ENCODE results near the gene RIN3.

RIN3 gene

DNA sequence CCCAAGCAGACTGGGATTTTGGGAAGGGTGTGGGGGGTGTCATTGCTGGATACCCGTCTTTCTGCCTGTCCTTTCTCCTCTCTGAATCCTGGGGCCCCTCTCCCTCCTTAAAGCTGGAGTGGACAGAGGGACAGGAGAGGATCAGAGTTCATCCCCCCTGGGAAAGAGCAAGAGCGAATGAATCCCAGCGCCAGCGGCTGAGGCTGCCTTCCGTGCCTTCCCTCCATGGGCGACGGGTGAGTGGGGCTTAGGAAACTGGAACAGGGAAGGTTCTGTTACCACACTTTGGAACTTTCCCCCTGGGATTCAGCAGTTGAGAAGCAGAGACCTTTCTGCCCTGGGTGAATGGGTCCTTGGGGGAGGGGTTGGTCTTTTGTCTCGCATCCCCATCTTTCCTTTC is 16.2 kb upstream of the RIN3 start:
- no peak overlapping the region for H3K4me3 ChIP-seq (ENCODE audit: low read depth, low read length)
- no peaks in the 10 kb centered on the region for H3K9me3 ChIP-seq (ENCODE audit: control insufficient read depth, insufficient read depth, low read length)
- no peaks in the 10 kb centered on the region; the same call in 1 of the 2 replicates for H3K4me1 ChIP-seq (ENCODE audit: control insufficient read depth, insufficient read depth, low read length)
- no peak overlapping the region for H3K9ac ChIP-seq (ENCODE audit: low read depth, low read length)
- no peaks in the 10 kb centered on the region for H3K36me3 ChIP-seq (ENCODE audit: control insufficient read depth, insufficient read depth, low read length)
- no peak overlapping the region for H3K27ac ChIP-seq (ENCODE audit: low read depth, low read length)
- H3K27me3 ChIP-seq (ENCODE audit: control insufficient read depth, insufficient read depth, low read length) = no peaks in the 10 kb centered on the region

DNA sequence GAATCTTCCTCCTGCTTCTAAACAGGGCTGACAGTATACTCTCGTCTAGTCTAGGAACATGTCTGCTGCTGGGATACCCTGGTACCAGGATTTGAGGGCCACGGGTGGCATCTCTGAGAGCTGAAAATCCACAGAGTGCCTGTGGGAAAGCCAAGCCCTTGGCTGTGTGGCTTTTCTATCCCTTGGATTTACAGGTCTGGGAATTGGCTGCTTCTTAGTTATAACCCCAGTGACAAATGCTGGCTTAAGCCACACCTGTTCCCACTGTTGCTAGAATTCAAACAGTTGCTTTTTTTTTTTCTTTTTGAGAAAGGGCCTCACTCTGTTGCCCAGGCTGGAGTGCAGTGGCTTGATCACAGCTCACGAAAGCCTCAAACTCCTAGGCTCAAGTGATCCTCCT is 14.3 kb upstream of the RIN3 start:
- no peaks in the 10 kb centered on the region for H3K9me3 ChIP-seq (ENCODE audit: control insufficient read depth, insufficient read depth, low read length)
- H3K27ac ChIP-seq (ENCODE audit: low read depth, low read length) = no peak overlapping the region
- no peak overlapping the region for H3K4me3 ChIP-seq (ENCODE audit: low read depth, low read length)
- no peak overlapping the region for H3K9ac ChIP-seq (ENCODE audit: low read depth, low read length)
- no peaks in the 10 kb centered on the region; the same call in 1 of the 2 replicates for H3K4me1 ChIP-seq (ENCODE audit: control insufficient read depth, insufficient read depth, low read length)
- H3K27me3 ChIP-seq (ENCODE audit: control insufficient read depth, insufficient read depth, low read length) = no peaks in the 10 kb centered on the region
- no peaks in the 10 kb centered on the region for H3K36me3 ChIP-seq (ENCODE audit: control insufficient read depth, insufficient read depth, low read length)

DNA sequence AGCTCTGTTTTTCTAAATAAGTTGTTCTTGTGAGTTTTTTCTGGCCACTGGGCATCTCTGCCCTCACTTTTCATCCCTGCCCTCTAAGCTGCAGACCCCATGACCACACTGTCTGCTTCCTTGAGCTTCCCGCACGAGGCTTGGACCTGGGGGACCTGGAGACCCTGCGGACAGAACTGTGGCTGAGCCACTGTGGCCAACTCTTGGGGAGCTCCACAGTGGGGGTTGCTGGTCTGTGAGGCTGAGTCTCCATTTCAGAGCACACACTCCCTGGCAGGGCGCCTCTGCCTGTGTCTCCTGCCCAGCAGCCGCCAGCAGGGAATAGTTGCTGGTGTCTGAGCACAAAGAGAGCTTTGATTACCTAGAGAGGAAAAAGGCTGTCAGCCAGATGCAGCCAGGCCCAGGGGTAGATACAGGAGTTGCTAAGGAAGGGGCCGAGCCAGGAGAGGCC is 13.1 kb upstream of the RIN3 start:
- H3K36me3 ChIP-seq (ENCODE audit: control insufficient read depth, insufficient read depth, low read length) = no peaks in the 10 kb centered on the region
- H3K9ac ChIP-seq (ENCODE audit: low read depth, low read length) = no peak overlapping the region
- no peaks in the 10 kb centered on the region; the same call in 1 of the 2 replicates for H3K4me1 ChIP-seq (ENCODE audit: control insufficient read depth, insufficient read depth, low read length)

DNA sequence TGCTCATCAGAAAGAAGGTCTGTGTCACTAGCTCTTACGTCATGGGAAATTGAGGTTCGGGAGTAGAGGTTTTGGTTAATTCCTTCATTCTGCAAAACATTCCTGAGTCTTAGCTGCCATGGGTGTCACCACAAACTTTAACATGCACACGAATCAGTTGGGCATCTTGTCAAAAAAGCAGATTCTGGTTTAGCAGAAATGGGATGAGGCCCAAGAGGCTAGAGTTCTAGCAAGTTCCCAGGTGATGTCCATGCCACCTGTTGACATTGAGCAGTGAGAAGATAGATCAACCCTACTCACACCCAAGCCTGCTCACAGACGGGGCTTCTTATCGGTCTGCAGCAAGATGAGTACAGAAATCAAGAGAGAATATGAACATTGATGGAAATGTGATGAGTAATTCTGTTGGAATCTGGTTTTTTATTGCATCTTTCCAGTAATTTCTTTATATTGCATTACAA is 11.7 kb upstream of the RIN3 start:
- H3K27ac ChIP-seq (ENCODE audit: low read depth, low read length) = no peak overlapping the region
- H3K27me3 ChIP-seq (ENCODE audit: control insufficient read depth, insufficient read depth, low read length) = no peaks in the 10 kb centered on the region
- H3K9me3 ChIP-seq (ENCODE audit: control insufficient read depth, insufficient read depth, low read length) = no peaks in the 10 kb centered on the region
- H3K9ac ChIP-seq (ENCODE audit: low read depth, low read length) = no peak overlapping the region
- H3K4me1 ChIP-seq (ENCODE audit: control insufficient read depth, insufficient read depth, low read length) = no peaks in the 10 kb centered on the region; the same call in 1 of the 2 replicates
- no peak overlapping the region for H3K4me3 ChIP-seq (ENCODE audit: low read depth, low read length)
- no peaks in the 10 kb centered on the region for H3K36me3 ChIP-seq (ENCODE audit: control insufficient read depth, insufficient read depth, low read length)

More for the DNA sequence above, 13.1 kb upstream of the RIN3 start:
- Histone ChIP-seq H3K4me3 (ENCODE audit: low read depth, low read length) (no peak overlapping the region), H3K27ac (ENCODE audit: low read depth, low read length) (no peak overlapping the region), H3K27me3 (ENCODE audit: control insufficient read depth, insufficient read depth, low read length) (no peaks in the 10 kb centered on the region), H3K9me3 (ENCODE audit: control insufficient read depth, insufficient read depth, low read length) (no peaks in the 10 kb centered on the region)

DNA sequence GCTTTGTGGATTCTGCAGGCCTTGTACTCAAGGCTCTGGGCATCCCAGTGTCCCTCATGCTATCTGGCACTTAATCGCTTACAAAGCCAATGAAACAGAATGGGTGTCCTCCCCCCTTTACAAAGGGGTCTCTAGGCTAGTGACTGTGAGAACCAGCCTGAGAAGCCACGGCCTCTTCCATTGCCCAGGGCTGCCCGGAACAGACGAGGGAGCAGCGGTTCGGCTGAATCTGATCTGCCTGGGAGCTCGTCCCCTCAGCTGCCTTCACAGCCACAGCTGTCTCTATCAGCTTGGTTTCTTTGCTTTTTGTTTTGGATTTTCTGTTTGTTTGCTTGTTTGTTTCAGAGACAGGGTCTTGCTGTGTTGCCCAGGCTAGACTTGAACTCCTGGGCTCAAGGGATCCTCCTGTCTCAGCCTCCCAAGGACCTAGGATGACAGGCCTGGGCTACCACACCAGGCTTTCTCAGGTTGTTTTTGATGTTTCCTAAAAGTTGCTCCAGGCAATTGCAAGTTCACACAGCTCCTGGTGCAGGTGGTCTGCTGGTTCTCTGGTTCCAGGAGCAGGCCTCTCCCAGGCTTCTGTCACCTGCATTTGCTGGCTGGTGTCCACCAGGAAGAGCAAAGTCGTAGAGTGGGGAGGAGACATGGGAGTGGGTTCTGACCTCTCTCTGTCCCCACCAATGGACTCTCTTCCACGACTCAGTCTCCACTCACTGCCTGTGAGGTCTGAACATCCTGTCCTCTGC is 10.9 kb upstream of the RIN3 start:
- no peaks in the 10 kb centered on the region; the same call in 1 of the 2 replicates for H3K4me1 ChIP-seq (ENCODE audit: control insufficient read depth, insufficient read depth, low read length)
- no peak overlapping the region for H3K27ac ChIP-seq (ENCODE audit: low read depth, low read length)
- H3K27me3 ChIP-seq (ENCODE audit: control insufficient read depth, insufficient read depth, low read length) = no peaks in the 10 kb centered on the region
- no peaks in the 10 kb centered on the region for H3K9me3 ChIP-seq (ENCODE audit: control insufficient read depth, insufficient read depth, low read length)
- no peak overlapping the region for H3K4me3 ChIP-seq (ENCODE audit: low read depth, low read length)
- no peaks in the 10 kb centered on the region for H3K36me3 ChIP-seq (ENCODE audit: control insufficient read depth, insufficient read depth, low read length)
- no peak overlapping the region for H3K9ac ChIP-seq (ENCODE audit: low read depth, low read length)

DNA sequence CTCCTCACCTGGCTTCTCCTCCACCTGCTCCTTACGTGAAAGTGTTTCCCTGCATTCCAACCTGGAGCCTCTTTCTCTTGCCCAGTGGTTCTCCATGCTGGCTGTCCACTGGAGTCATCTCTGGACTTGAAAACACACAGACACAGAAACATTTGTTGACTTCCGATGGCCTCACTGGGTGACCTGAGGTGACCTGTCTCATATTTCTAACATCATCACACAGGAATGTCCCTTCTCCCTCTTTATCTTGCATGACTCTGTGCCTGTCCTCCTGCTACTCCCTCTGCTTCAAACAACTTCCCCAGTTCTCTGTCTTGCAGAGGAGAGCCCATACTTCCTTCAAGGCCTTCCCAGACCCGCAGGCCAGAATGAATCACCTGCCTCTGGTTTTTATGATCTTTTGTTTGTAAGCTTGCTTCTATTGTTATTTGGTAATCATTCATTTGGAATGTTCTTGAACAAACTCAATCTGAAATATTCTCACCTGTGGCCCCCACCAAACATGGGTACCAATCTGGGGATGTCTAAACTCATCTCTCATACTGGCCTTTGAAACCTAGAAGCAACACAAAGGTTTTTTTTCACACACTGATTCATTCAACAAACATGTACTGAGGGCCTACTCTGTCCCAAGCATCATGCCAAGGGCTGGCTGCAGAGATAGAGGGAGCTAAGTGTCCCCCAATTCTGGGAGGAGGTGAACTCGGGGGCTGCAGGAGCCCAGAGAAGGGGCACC is 9.7 kb upstream of the RIN3 start:
- no peaks in the 10 kb centered on the region for H3K27me3 ChIP-seq (ENCODE audit: control insufficient read depth, insufficient read depth, low read length)
- H3K9me3 ChIP-seq (ENCODE audit: control insufficient read depth, insufficient read depth, low read length) = no peaks in the 10 kb centered on the region
- no peaks in the 10 kb centered on the region for H3K4me1 ChIP-seq (ENCODE audit: control insufficient read depth, insufficient read depth, low read length)
- no peak overlapping the region for H3K9ac ChIP-seq (ENCODE audit: low read depth, low read length)
- no peaks in the 10 kb centered on the region for H3K36me3 ChIP-seq (ENCODE audit: control insufficient read depth, insufficient read depth, low read length)
- H3K4me3 ChIP-seq (ENCODE audit: low read depth, low read length) = no peak overlapping the region
- H3K27ac ChIP-seq (ENCODE audit: low read depth, low read length) = no peak overlapping the region

DNA sequence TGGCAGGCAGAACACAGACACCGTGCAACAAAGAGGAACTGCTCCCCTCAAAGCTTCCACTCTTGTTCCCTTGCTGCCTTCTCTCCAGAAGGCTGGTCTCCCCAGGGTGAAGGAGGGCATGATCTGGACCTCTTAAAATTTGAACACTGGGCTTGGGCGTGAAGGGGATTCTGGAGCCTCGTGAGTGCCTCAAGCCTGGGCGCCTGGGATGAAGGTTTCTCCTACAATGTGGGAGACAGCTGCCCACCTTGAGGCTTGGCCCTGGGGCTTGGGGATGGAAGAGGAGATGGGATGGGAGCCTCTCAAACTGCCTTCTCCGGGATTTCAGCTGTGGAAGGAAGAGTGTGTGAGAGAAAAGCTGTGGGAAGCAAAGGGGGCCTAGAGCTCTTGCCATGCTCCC is 7.8 kb upstream of the RIN3 start:
- no peak overlapping the region for H3K27ac ChIP-seq (ENCODE audit: low read depth, low read length)
- H3K4me1 ChIP-seq (ENCODE audit: control insufficient read depth, insufficient read depth, low read length) = no peaks in the 10 kb centered on the region
- H3K9me3 ChIP-seq (ENCODE audit: control insufficient read depth, insufficient read depth, low read length) = no peaks in the 10 kb centered on the region
- H3K4me3 ChIP-seq (ENCODE audit: low read depth, low read length) = no peak overlapping the region
- H3K9ac ChIP-seq (ENCODE audit: low read depth, low read length) = no peak overlapping the region
- no peaks in the 10 kb centered on the region for H3K36me3 ChIP-seq (ENCODE audit: control insufficient read depth, insufficient read depth, low read length)
- H3K27me3 ChIP-seq (ENCODE audit: control insufficient read depth, insufficient read depth, low read length) = no peaks in the 10 kb centered on the region; the same call in 1 of the 2 replicates

DNA sequence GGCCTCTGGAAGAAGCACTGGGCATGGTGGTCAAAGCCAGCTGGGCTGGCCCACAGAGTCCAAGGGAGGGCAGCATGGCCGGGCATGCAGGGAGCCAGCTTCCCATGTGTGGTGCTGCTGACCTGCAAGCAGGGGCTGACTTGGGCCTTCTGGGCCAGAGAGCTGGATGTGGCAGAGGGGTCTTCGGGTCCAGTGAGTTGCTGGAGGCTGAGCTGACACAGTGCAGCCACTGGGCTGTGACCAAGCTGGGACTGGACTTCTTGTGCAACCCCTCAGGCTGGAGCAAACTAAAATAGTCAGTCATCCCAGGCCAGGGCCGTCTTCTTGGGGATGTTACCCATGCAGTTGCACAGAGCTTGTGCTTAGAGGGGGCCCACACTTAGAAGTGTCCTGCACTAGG is 7.3 kb upstream of the RIN3 start:
- Histone ChIP-seq H3K27ac (ENCODE audit: low read depth, low read length) (no peak overlapping the region), H3K4me1 (ENCODE audit: control insufficient read depth, insufficient read depth, low read length) (no peaks in the 10 kb centered on the region), H3K27me3 (ENCODE audit: control insufficient read depth, insufficient read depth, low read length) (no peaks in the 10 kb centered on the region; the same call in 1 of the 2 replicates), H3K4me3 (ENCODE audit: low read depth, low read length) (no peak overlapping the region), H3K36me3 (ENCODE audit: control insufficient read depth, insufficient read depth, low read length) (no peaks in the 10 kb centered on the region), H3K9ac (ENCODE audit: low read depth, low read length) (no peak overlapping the region), H3K9me3 (ENCODE audit: control insufficient read depth, insufficient read depth, low read length) (no peaks in the 10 kb centered on the region)

DNA sequence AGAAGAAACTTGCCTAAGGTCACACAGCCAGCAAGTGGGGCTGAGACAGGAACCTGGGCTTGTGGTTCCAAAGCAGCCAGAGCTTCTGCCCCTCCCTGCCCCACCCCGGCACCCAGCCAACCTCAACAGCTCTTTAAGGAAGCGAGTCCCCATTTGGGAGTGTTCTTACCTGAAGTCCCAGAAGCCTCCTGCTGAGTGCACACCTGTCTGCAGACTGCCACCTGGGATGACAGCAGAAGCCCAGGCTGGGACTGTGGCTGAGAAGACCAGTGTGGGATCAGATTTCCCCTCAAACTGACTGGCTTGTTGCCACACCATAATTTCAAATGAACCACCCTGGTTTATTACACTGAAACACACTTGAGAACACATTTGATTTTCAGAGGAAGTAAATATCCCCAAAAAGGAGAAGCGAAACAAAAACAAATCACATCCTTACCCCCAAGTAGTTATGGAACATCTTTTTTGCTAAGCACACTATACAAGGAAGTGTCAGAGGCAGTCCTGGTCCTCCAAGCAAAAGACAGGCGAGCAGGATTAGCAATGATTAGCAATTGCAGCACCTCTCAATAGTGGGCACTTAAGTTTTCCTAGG is 6.3 kb upstream of the RIN3 start:
- Histone ChIP-seq H3K27me3 (ENCODE audit: control insufficient read depth, insufficient read depth, low read length) (peaks cover under 1% of the 10 kb centered on the region; the same call in 1 of the 2 replicates), H3K27ac (ENCODE audit: low read depth, low read length) (no peak overlapping the region), H3K4me3 (ENCODE audit: low read depth, low read length) (no peak overlapping the region), H3K36me3 (ENCODE audit: control insufficient read depth, insufficient read depth, low read length) (no peaks in the 10 kb centered on the region), H3K4me1 (ENCODE audit: control insufficient read depth, insufficient read depth, low read length) (no peaks in the 10 kb centered on the region), H3K9ac (ENCODE audit: low read depth, low read length) (no peak overlapping the region), H3K9me3 (ENCODE audit: control insufficient read depth, insufficient read depth, low read length) (no peaks in the 10 kb centered on the region)

DNA sequence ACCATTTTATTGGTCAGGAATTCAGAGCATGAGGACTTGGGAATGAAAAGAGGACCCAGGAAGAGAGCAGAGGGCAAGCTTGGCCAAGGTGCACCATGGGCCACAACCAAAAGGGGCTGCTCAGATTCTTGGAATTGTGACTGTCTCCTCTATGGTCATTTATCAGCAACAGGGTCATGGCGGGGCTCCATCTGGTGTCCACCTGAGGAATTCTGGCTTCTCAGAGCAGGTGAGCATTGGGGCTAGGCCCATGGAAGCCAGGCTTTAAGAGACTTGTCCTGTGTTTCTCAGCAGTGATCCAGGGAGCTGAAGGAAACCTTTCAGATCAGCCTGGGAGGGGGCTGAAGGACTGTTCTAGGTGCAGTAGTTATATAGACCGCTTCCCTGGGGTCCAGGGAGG is 2.6 kb upstream of the RIN3 start:
- H3K9ac ChIP-seq (ENCODE audit: low read depth, low read length) = no peak overlapping the region
- H3K36me3 ChIP-seq (ENCODE audit: control insufficient read depth, insufficient read depth, low read length) = no peaks in the 10 kb centered on the region
- no peaks in the 10 kb centered on the region for H3K4me1 ChIP-seq (ENCODE audit: control insufficient read depth, insufficient read depth, low read length)
- peak overlapping the region; percentile 80 for H3K27ac ChIP-seq (ENCODE audit: low read depth, low read length)
- H3K4me3 ChIP-seq (ENCODE audit: low read depth, low read length) = no peak overlapping the region
- H3K27me3 ChIP-seq (ENCODE audit: control insufficient read depth, insufficient read depth, low read length) = peaks cover 34% of the 10 kb centered on the region
- H3K9me3 ChIP-seq (ENCODE audit: control insufficient read depth, insufficient read depth, low read length) = no peaks in the 10 kb centered on the region
